HG03342 (cell line): ENCODE results near the gene TBXAS1.

ENCODE experiments used
- ATAC-seq: cut with Tn5 transposase; IDR thresholded peaks from one replicate; pipeline ENCODE4 v1.9.1; 2021; ENCODE audit warnings: mild to moderate bottlenecking, moderate library complexity; ENCODE audit not compliant: unreplicated experiment

Gene TBXAS1

GRCh38 chr7:140036224-140036962 is 207.3 kb downstream of the TBXAS1 start:
- no peak for ATAC-seq

- ATAC-seq: no peak
Observed at GRCh38 chr7:140039066-140039465, 210.0 kb downstream of the TBXAS1 start.

- ATAC-seq: no peak
Observed at GRCh38 chr7:140039896-140040295, 210.8 kb downstream of the TBXAS1 start.

GRCh38 chr7:140041659-140042385 is 212.8 kb downstream of the TBXAS1 start:
- ATAC-seq: no peak

GRCh38 chr7:140042386-140042670 is 213.3 kb downstream of the TBXAS1 start:
- ATAC-seq: no peak

GRCh38 chr7:140044251-140044650 is 215.2 kb downstream of the TBXAS1 start:
- no peak for ATAC-seq

GRCh38 chr7:140045697-140046096 is 216.6 kb downstream of the TBXAS1 start:
- ATAC-seq: no peak

- no peak for ATAC-seq
Observed at GRCh38 chr7:140047197-140047596, 218.1 kb downstream of the TBXAS1 start.

- ATAC-seq: no peak
Observed at GRCh38 chr7:140048138-140048537, 219.1 kb downstream of the TBXAS1 start.

- no peak for ATAC-seq
Observed at GRCh38 chr7:140048989-140049338, 219.9 kb downstream of the TBXAS1 start.

GRCh38 chr7:140049339-140050024 is 220.4 kb downstream of the TBXAS1 start:
- no peak for ATAC-seq

GRCh38 chr7:140050100-140050499 is 221.0 kb downstream of the TBXAS1 start:
- no peak for ATAC-seq

- no peak for ATAC-seq
Observed at GRCh38 chr7:140051820-140052219, 222.8 kb downstream of the TBXAS1 start.

GRCh38 chr7:140053812-140054539 is 224.9 kb downstream of the TBXAS1 start:
- peak; percentile 83 for ATAC-seq

- no peak for ATAC-seq
Observed at GRCh38 chr7:140054751-140055150, 225.7 kb downstream of the TBXAS1 start.

GRCh38 chr7:140055833-140056232 is 226.8 kb downstream of the TBXAS1 start:
- no peak for ATAC-seq

- no peak for ATAC-seq
Observed at GRCh38 chr7:140056431-140057142, 227.5 kb downstream of the TBXAS1 start.

GRCh38 chr7:140057143-140057535 is 228.1 kb downstream of the TBXAS1 start:
- ATAC-seq: no peak

- ATAC-seq: no peak
Observed at GRCh38 chr7:140058517-140058916, 229.5 kb downstream of the TBXAS1 start.

- ATAC-seq: no peak
Observed at GRCh38 chr7:140059273-140060242, 230.5 kb downstream of the TBXAS1 start.
